HG02943 (cell line): ENCODE measurements around the gene TMEM91.
A peak's percentile ranks its signal among the peaks of the same experiment; 100 is the strongest.
"Not testable (repeated sequence)": the region's sequence is repeated elsewhere in the genome, so short reads cannot be mapped to it uniquely, and the experiment has no call there.

Source experiments
- ATAC-seq: cut with Tn5 transposase; IDR thresholded peaks from one replicate; pipeline ENCODE4 v1.9.1; 2021; ENCODE audit warnings: mild to moderate bottlenecking, low read depth, moderate library complexity; ENCODE audit not compliant: unreplicated experiment

Gene TMEM91

GRCh38 chr19:41373993-41374392 lies 2.3 kb upstream of the TMEM91 start:
- no peak for ATAC-seq

DNA sequence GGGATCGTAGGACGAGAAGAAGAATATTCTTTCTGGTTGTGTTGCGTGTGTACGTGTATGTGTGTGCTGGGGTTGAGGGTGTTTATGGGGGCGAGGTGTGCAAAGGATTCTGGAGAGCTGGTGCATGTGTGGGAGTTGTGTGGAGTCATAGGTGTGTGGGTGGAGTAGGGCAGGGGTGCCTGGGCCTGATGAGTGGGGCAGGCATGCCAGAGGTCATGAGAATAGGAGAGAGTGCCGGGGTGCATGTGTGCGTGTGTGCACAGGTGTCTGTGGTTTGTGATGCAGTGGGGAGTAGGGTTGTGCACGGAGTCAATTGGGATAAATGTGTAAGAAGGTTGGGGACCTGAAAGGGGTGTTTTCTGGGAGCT lies 649 bp downstream of the TMEM91 start:
- no peak for ATAC-seq

DNA sequence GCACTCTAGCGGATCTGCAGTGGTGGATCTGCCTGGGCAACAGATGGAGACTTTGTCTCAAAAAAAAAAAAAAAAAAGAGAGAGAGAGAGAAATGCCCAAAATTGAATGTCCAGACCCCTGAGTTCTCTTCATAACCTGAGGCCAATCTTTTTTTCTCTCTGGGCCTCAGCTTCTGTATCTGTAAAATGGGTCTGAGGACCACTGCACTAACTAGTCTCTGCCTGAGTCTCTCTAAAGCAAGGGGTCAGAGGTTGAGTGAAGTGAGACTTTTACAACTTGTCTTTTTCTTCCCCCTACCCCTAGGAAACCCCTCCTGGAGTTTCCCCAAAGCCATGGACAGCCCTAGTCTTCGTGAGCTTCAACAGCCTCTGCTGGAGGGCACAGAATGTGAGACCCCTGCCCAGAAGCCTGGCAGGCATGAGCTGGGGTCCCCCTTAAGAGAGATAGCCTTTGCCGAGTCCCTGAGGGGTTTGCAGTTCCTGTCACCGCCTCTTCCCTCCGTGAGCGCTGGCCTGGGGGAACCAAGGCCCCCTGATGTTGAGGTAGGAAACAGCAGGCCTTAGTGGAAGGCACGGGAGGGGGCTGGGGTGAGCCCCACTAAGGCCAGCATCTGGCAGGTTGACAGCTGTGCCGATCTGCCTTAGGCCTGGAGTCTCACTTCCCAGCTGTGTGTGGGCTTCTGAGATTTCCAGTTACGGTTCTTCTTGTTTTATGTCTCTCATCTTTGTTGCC lies 1.8 kb downstream of the TMEM91 start:
- ATAC-seq, result no peak

DNA sequence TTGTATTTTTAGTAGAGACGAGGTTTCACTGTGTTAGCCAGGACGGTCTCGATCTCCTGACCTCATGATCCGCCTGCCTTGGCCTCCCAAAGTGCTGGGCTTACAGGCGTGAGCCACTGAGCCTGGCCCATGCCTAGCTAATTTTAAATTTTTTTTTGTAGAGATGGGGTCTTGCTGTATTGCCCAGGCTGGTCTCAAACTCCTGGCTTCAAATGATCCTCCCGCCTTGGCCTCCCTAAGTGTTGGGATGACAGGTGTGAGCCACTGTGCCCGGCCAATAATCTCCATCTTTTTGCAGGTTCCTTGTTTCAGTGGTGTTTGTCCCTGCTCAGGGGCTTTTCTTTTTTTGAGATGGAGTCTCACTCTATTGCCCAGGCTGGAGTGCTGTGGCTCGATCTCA lies 5.2 kb downstream of the TMEM91 start:
- ATAC-seq, result not testable (repeated sequence)

GRCh38 chr19:41384351-41384750 lies 8.0 kb downstream of the TMEM91 start:
- no peak for ATAC-seq

GRCh38 chr19:41386442-41386841 lies 10.1 kb downstream of the TMEM91 start:
- no peak for ATAC-seq

DNA sequence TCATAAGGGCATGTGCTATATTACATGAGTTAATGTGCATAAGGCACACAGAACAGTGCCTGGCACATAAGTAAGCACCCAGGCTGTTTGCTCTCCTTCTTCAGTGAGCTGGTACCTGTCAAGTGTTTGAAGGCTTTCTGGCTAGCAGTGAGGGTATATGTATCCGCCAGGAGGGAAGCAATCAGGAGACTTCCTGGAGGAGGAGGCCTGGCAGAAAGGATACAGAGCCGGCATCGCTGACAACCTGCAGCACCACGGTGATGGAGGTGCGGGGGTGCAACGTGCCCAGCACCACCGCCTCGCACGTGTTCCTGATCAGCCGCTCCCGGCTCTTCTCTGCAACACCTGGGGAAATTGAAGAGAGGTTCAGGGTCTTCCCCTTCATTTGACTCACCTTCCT lies 15.3 kb downstream of the TMEM91 start:
- ATAC-seq, result no peak

DNA sequence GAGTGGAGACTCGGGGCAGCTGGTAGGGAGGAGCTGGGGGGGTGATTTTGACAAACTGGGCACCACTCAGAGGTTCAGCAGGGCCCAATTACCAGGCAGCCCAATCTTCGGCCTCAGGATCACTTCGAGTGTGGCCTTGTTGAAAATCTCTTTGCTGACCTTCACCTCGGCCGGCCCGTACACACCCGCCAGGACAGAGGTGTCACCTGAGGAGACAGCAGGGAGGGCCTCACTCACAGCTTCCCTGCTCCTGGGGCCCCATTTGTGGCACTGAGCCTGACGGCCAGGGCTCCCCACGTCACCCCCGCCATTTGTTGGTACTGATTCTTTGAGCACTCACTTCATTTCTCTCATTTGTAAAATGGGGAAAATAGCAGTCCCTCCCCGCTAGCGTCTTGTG lies 16.4 kb downstream of the TMEM91 start:
- no peak for ATAC-seq

- no peak for ATAC-seq
Observed at GRCh38 chr19:41395355-41395754, 19.0 kb downstream of the TMEM91 start.

DNA sequence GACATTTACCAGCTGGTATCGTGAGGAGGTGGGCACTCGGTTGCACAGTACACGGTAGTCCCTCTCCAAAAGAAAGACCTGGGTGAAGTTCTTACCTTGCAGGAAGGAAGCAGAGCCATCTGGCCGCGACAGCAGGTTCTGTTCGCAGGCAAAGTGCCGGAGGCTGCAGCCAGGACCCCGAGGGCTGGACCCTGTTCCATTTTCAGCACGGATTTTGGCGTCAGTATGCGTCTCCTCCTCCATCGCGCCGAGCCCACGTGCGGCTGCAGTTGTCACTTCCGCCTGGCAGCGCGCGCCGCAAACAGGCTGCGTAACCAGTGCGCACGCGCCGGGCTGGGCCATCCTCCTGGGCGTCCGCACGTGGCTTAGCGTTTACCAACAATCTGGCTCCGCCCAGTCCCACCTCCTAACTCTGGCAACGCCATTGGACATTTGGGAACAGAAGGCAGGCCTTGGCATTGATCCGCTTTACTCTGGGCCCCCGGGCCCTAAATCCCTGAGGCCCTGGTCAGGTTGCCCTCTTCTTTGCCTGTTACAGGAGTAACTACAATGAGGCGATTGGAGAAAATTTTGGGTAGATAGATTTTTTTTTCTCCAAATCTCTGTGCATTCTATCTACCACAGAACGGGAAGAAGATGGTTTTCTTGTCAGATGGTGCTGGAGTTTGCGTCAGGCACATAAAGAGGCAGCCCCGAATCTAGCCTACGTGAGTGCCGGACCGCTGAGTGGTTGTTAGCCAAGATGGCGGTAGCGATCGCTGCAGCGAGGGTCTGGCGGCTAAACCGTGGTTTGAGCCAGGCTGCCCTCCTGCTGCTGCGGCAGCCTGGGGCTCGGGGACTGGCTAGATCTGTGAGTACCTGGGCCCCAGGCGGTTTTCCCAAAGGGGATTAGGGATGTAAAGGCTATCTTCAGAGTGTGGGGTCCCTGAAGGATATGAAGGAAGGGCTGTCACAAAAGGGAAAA lies 21.0 kb downstream of the TMEM91 start, which contains the start of the genes BCKDHA and EXOSC5:
Gene BCKDHA (plus strand): TSS at position 733 of the 964 bp plus-strand sequence. CDS start 10 bp downstream, at position 743.
Gene EXOSC5 (minus strand): TSS at position 274 of the 964 bp plus-strand sequence. CDS start 31 bp downstream, at position 243.
- peak; percentile 89 for ATAC-seq

- no peak for ATAC-seq
Observed at GRCh38 chr19:41398050-41398418, 21.7 kb downstream of the TMEM91 start.

DNA sequence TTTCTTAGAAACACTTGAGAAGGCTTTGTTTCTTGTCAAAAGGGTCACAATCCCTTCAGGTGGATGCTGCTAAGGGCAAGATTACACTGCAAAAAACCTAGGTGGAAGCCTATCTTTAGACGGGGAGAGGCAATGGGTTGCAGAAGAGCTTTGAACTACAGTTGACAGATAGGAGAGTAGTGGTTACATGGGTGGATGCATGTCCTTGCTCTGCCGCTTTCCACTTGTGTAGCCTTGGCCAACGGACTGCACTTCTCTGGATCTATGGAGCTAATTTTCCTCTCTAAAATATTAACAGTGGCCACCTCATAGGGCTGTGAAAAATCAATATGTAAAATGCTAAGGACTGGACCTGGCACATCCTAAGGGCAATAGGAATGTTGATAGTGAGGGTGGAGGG lies 22.3 kb downstream of the TMEM91 start:
- ATAC-seq, result no peak

- ATAC-seq, result no peak
Observed at GRCh38 chr19:41399091-41399490, 22.8 kb downstream of the TMEM91 start.

GRCh38 chr19:41399525-41399924 lies 23.2 kb downstream of the TMEM91 start:
- no peak for ATAC-seq

- ATAC-seq, result no peak
Observed at GRCh38 chr19:41401483-41401882, 25.1 kb downstream of the TMEM91 start.

GRCh38 chr19:41402010-41402409 lies 25.7 kb downstream of the TMEM91 start:
- no peak for ATAC-seq

DNA sequence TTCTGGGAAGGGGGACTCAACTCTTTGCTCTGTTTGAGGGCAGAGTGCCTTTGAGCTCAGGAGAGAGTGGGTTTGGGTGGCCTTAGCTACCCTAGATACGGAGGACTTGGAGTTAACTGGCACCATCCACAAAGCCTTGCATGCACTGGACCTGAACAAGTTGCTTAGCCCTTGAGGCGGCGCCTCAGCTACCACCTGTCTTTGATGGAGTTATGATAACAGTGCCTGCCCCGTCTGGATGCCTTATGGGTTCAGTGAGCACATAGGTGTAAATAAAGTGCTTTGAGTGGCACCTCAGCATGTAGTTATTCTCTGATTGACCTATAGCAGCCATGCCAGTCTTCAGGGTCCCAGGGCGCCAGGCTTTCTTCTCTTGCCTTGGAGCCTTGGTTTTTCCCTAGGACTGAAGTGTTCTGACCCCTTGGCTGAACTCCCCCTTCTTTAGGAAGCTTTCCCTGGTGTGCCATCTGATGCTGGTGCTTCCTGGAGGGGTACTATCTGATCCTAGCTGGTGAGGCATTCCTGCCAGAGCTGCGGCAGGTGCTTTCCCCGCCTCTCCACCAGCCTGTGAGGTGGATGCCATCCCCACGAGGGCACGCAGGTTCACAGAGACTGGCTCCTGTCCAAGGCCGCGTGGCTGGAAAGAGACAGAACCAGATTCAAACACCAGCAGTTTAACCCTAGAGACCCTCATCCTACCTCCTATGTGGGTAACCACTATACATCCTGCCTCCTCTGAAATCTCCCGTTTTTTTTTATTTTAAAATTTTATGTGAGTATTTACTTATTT lies 27.0 kb downstream of the TMEM91 start:
- no peak for ATAC-seq

GRCh38 chr19:41405776-41406175 lies 29.4 kb downstream of the TMEM91 start:
- no peak for ATAC-seq

GRCh38 chr19:41407271-41407670 lies 30.9 kb downstream of the TMEM91 start:
- no peak for ATAC-seq

DNA sequence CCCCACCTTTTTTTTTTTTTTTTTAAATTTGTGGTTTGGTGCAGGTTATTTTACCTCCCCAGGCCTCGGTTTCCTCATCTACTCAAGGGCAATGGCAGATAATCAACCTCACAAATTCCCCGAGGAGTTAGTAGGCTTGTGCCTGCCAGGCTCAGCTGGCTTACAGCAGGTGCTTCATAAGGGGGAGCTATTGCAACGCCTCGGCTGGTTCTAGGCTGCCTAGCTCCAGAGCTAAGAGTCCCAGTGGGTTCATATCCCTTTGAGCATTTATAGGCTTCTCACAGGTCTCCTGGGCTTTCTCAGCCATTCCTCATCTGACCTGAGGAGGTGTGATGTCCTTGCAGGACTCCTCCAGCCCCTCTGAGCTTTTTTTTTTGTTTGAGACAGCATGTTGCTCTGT lies 31.9 kb downstream of the TMEM91 start:
- ATAC-seq, result no peak

GRCh38 chr19:41408846-41409245 lies 32.5 kb downstream of the TMEM91 start:
- ATAC-seq, result not testable (repeated sequence)
